Keratinocyte (primary cell): ENCODE results near the gene CKM.

Source experiments
- EZH2 ChIP-seq: IDR thresholded peaks from one replicate; pipeline ENCODE4 v1.6.1; 2012; ENCODE audit warnings: inconsistent platforms, mild to moderate bottlenecking, low read length, moderate library complexity
- TF ChIP-seq, protein P1 (sequence below), 3 experiments: IDR thresholded peaks in 1 of 3; conservative IDR thresholded peaks in 1 of 3; optimal IDR thresholded peaks in 1 of 3; 2 replicates in 2 of 3; 3 replicates in 1 of 3; pipeline versions ENCODE3 to v1.5.1; 2011; ENCODE audit warnings: low read length in 3 of 3, mild to moderate bottlenecking in 3 of 3, moderate library complexity in 2 of 3, control low read depth in 1 of 3, inconsistent platforms in 1 of 3; ENCODE audit not compliant: insufficient read depth in 2 of 3; ENCODE audit errors: extremely low read depth in 1 of 3

DNA sequence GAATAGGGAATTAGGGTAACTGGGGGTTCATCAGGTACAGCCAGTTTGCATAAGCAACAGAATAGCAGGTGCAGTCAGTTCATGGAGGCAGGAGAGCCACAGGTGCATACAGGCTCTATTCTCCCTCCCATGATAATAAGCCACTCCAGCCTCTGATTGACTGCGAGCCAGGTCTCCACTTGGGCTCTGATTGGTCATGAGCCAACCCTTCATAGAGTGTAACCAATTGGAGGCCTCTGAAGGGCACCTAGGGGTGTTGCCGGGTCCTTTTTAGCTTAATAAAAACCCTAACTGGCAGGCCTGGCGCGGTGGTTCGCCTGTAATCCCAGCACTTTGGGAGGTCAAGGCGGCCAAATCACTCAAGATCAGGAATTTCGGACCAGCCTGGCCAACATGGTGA lies 8.7 kb upstream of the CKM start:
- TF ChIP-seq, protein P1, sequence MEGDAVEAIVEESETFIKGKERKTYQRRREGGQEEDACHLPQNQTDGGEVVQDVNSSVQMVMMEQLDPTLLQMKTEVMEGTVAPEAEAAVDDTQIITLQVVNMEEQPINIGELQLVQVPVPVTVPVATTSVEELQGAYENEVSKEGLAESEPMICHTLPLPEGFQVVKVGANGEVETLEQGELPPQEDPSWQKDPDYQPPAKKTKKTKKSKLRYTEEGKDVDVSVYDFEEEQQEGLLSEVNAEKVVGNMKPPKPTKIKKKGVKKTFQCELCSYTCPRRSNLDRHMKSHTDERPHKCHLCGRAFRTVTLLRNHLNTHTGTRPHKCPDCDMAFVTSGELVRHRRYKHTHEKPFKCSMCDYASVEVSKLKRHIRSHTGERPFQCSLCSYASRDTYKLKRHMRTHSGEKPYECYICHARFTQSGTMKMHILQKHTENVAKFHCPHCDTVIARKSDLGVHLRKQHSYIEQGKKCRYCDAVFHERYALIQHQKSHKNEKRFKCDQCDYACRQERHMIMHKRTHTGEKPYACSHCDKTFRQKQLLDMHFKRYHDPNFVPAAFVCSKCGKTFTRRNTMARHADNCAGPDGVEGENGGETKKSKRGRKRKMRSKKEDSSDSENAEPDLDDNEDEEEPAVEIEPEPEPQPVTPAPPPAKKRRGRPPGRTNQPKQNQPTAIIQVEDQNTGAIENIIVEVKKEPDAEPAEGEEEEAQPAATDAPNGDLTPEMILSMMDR (optimal IDR thresholded peaks at IDR 0.05 in 1 of 3, IDR thresholded peaks at IDR 0.05 in 1 of 3, conservative IDR thresholded peaks at IDR 0.05 in 1 of 3; ENCODE audit: extremely low read depth in 1 of 3, insufficient read depth in 2 of 3, low read length in 3 of 3), result no peak
- no peak for TF ChIP-seq EZH2
